Activated B cell treated with CpG ODN at 0.5 μM for 24 hours (primary cell): ENCODE measurements around the gene CEP128. TPM values are rescaled to one million over a fixed set of nuclear protein-coding genes. Genes with fewer than 3 reads are reported as not detected.

Experiments
- ATAC-seq: fragments of 200-7000 bp; cut with Tn5 transposase; one replicate; pipeline ENCODE4 v1.10.0; 2021; ENCODE audit warnings: low read depth, mild to moderate bottlenecking, moderate library complexity
- CTCF ChIA-PET: fragments of 350-600 bp; sonication (Branson Sonifier 250); formaldehyde crosslinking; loops from one replicate; lab custom pipeline; 2021; ENCODE audit warnings: antibody characterized with exemption; lab: Charles Lee
- POLR2A ChIA-PET: fragments of 350-600 bp; sonication (Branson Sonifier 250); formaldehyde crosslinking; loops from one replicate; lab custom pipeline; 2021; ENCODE audit warnings: antibody characterized with exemption; lab: Charles Lee
- DNase-seq: peaks from one replicate; pipeline ENCODE4 v3.0.0; 2022
- H3K27ac Mint-ChIP-seq: one replicate; pipeline ENCODE4 v1.8.0; 2020; ENCODE audit warnings: mixed read lengths
- H3K27me3 Mint-ChIP-seq: one replicate; pipeline ENCODE4 v1.8.0; 2021; ENCODE audit warnings: mixed read lengths
- H3K36me3 Mint-ChIP-seq: one replicate; pipeline ENCODE4 v1.8.0; 2021; ENCODE audit warnings: low read depth, mixed read lengths
- H3K4me1 Mint-ChIP-seq: one replicate; pipeline ENCODE4 v1.8.0; 2021; ENCODE audit warnings: mixed read lengths
- H3K4me3 Mint-ChIP-seq: one replicate; pipeline ENCODE4 v1.8.0; 2020; ENCODE audit warnings: mild to moderate bottlenecking, mixed read lengths
- H3K9me3 Mint-ChIP-seq: one replicate; pipeline ENCODE4 v1.8.0; 2020; ENCODE audit warnings: mixed read lengths
- CTCF ChIP-seq: fragments of 200-600 bp; IDR thresholded peaks from one replicate; pipeline ENCODE4 v1.8.0; 2022; ENCODE audit warnings: antibody characterized with exemption, mild to moderate bottlenecking
- intact Hi-C: fragments of 100-400 bp; cut with micrococcal nuclease; formaldehyde crosslinking; loops from one replicate; pipeline ENCODE4 v1.15.1; 2024
- total RNA-seq: library from RNA; stranded (reverse); gene quantifications from 2 replicates; pipeline ENCODE4 v1.2.3, GENCODE V29; 2022

Gene CEP128
- total RNA-seq, 1 donor from 2014 or later, result 25.0 TPM

GRCh38 chr14:80518173-80518572 lies 423.4 kb downstream of the CEP128 start:
- ChIA-PET POLR2A (no interaction called here), CTCF (no interaction called here)
- Mint-ChIP-seq H3K27ac (no peak overlapping the region), H3K36me3 (peaks cover 3% of the 10 kb centered on the region), H3K27me3 (no peaks in the 10 kb centered on the region), H3K9me3 (peaks cover 10% of the 10 kb centered on the region), H3K4me3 (no peak overlapping the region), H3K4me1 (no peaks in the 10 kb centered on the region)
- no peak for DNase-seq
- ATAC-seq, result no peak
- TF ChIP-seq CTCF, result no peak
- intact Hi-C loops, result no loop called here

- Mint-ChIP-seq H3K4me3 (no peak overlapping the region), H3K36me3 (no peaks in the 10 kb centered on the region), H3K4me1 (no peaks in the 10 kb centered on the region), H3K27ac (no peak overlapping the region), H3K27me3 (no peaks in the 10 kb centered on the region), H3K9me3 (peaks cover 2% of the 10 kb centered on the region)
- intact Hi-C loops, result no loop called here
- DNase-seq, result no peak
- no peak for TF ChIP-seq CTCF
- no peak for ATAC-seq
- CTCF ChIA-PET, result no interaction called here
- POLR2A ChIA-PET, result no interaction called here
Measured at GRCh38 chr14:80507292-80507869, 434.2 kb downstream of the CEP128 start.

- intact Hi-C loops, result no loop called here
- H3K4me3 Mint-ChIP-seq, result no peak overlapping the region
- no peaks in the 10 kb centered on the region for H3K36me3 Mint-ChIP-seq
- H3K9me3 Mint-ChIP-seq, result no peaks in the 10 kb centered on the region
- DNase-seq (no peak), ATAC-seq (no peak)
- no peak for TF ChIP-seq CTCF
- ChIA-PET POLR2A (no interaction called here), CTCF (no interaction called here)
- H3K4me1 Mint-ChIP-seq, result no peaks in the 10 kb centered on the region
- H3K27ac Mint-ChIP-seq, result no peak overlapping the region
- no peaks in the 10 kb centered on the region for H3K27me3 Mint-ChIP-seq
Measured at GRCh38 chr14:80504781-80505180, 436.8 kb downstream of the CEP128 start.

- ChIA-PET CTCF (no interaction called here), POLR2A (no interaction called here)
- ATAC-seq, result no peak
- TF ChIP-seq CTCF, result no peak
- Mint-ChIP-seq H3K4me3 (no peak overlapping the region), H3K27me3 (no peaks in the 10 kb centered on the region), H3K9me3 (no peaks in the 10 kb centered on the region), H3K4me1 (no peaks in the 10 kb centered on the region), H3K27ac (no peak overlapping the region), H3K36me3 (no peaks in the 10 kb centered on the region)
- DNase-seq, result no peak
- intact Hi-C loops, result no loop called here
Measured at GRCh38 chr14:80498533-80498932, 443.0 kb downstream of the CEP128 start.

GRCh38 chr14:80496090-80496489 lies 445.4 kb downstream of the CEP128 start:
- Mint-ChIP-seq H3K36me3 (no peaks in the 10 kb centered on the region), H3K27me3 (no peaks in the 10 kb centered on the region), H3K27ac (no peak overlapping the region), H3K4me3 (no peak overlapping the region), H3K4me1 (peaks cover 4% of the 10 kb centered on the region), H3K9me3 (no peaks in the 10 kb centered on the region)
- TF ChIP-seq CTCF, result no peak
- ChIA-PET POLR2A (no interaction called here), CTCF (no interaction called here)
- ATAC-seq, result no peak
- no peak for DNase-seq
- intact Hi-C loops, result no loop called here
